Retinal pigment epithelial cell (primary cell): ENCODE data around the gene MED12L.

ENCODE experiments used
- DNase-seq: peaks from one replicate; pipeline ENCODE4 v3.0.0-alpha.2; 2010; ENCODE audit warnings: low read depth
- H3K4me3 ChIP-seq: 2 replicates; pipeline ENCODE4 v1.5.1; 2011; ENCODE audit warnings: mild to moderate bottlenecking, low read length, control low read depth, moderate library complexity
- CTCF ChIP-seq: conservative IDR thresholded peaks from 2 replicates; pipeline ENCODE4 v1.5.1; 2011; ENCODE audit warnings: low read depth, low read length, control low read depth, inconsistent platforms

The MED12L gene

GRCh38 chr3:151196434-151196833 lies 111.0 kb downstream of the MED12L start:
- no peak for DNase-seq

GRCh38 chr3:151197228-151197627 lies 111.8 kb downstream of the MED12L start:
- no peak for DNase-seq
- no peak for TF ChIP-seq CTCF
- no peak overlapping the region for H3K4me3 ChIP-seq

More at GRCh38 chr3:151196434-151196833, 111.0 kb downstream of the MED12L start:
- no peak overlapping the region for H3K4me3 ChIP-seq
- no peak for TF ChIP-seq CTCF

DNA sequence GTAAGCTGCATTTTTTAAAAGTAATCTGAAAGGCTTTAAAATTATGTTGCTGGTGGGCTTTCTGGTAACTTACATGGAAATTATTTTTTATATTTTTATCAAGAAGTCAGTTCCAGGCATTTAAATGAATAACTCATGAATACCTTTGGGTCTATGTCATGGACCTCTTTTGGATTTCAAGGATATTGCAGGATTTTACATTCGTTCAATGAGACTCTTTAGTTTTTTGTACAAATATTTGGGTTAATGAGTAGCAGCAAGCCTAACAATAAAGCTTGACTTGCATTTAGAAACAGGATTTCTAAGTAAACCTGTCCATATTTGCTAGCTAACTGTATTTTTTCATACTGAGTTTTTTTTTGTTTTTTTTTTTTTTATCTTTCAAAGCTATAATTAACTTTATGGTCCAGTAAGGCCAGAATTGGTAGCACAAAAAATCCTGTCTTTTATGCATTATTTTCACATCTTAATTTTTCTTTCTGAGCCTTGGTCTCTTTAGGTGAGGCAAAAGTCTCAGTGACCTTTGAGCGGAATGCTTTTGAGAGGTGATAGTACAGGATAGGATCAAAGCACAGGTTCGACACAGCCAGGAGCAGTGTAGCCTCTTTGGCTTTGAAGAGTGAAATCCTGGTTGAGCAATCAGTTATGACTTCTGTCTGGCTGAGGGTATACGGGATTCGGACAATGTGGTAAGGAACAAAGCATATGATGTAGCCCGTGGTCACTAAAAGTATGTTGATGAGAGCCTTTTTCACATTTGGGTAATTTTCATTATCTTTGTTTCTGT lies 112.7 kb downstream of the MED12L start:
- DNase-seq = no peak
- H3K4me3 ChIP-seq = no peak overlapping the region
- TF ChIP-seq CTCF = no peak

- no peak for DNase-seq
- no peak overlapping the region for H3K4me3 ChIP-seq
- TF ChIP-seq CTCF = no peak
Measured at GRCh38 chr3:151198849-151199248, 113.4 kb downstream of the MED12L start.

DNA sequence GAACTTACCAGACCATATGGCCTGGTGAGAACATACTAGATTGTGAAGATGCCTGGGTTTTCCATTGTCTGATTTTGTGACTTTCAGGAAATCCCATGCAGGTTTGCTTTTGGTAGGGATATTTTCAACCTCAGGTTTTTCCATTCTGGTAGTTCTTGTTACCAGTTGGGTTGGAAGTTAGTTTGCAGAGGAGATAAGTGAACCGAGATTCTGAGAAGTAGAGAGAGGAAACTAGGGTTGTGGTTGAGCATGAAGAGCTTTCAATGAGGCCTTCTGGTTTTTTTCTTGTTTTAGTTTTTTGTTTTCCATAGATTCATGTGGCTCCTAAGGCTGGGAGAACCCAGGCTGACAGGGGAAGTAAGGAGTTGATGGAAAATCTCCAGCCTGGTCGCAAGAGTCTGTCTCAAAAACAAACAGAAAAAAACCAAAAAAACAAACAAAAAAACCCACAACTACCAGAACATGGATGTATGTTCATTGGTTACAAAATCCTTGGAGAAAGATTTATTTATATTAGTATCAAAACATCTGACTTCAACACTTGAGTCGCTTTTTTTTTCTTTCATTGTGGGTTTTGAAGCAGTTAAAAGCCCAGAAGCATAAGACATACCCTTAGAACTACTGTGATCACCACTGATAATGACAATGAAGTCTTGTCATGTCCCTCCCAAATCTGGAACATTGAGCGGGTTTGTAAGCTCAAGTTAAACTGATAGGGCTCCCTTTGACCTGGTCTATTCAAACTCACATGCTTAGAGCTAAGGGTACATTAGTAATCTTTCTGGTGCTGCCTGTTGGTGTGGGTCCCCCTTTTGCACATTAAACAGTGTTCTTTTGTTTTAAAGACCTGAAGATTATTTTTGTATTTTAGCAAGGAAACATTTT lies 114.3 kb downstream of the MED12L start:
- DNase-seq = no peak
- H3K4me3 ChIP-seq = no peak overlapping the region
- TF ChIP-seq CTCF = no peak

GRCh38 chr3:151200586-151200985 lies 115.1 kb downstream of the MED12L start:
- no peak overlapping the region for H3K4me3 ChIP-seq
- no peak for DNase-seq
- TF ChIP-seq CTCF = no peak
